IMR-90 (cell line): Measurements from ENCODE around the gene CSRNP3.

Experiments used
- FOS ChIP-seq: fragments of 150-350 bp; IDR thresholded peaks from 2 replicates; pipeline ENCODE4 v1.6.1; 2016; ENCODE audit warnings: low read depth, low read length
- MAFK ChIP-seq: IDR thresholded peaks from 2 replicates; pipeline ENCODE4 v1.6.1; 2012; ENCODE audit warnings: low read depth, low read length, improper control_type of control experiment
- MAZ ChIP-seq: IDR thresholded peaks from 2 replicates; pipeline ENCODE4 v1.6.1; 2012; ENCODE audit warnings: low read depth, mild to moderate bottlenecking, low read length, improper control_type of control experiment, moderate library complexity, borderline replicate concordance
- MXI1 ChIP-seq: IDR thresholded peaks from 2 replicates; pipeline ENCODE4 v1.6.1; 2012; ENCODE audit warnings: low read depth, mild to moderate bottlenecking, low read length, moderate library complexity, borderline replicate concordance
- POLR2A ChIP-seq: IDR thresholded peaks from 2 replicates; pipeline ENCODE4 v1.6.1; 2012; ENCODE audit warnings: mild to moderate bottlenecking, low read depth, low read length
- RAD21 ChIP-seq: IDR thresholded peaks from 2 replicates; pipeline ENCODE4 v1.6.1; 2012; ENCODE audit warnings: low read length, improper control_type of control experiment
- SMC3 ChIP-seq: fragments of 150-350 bp; IDR thresholded peaks from 2 replicates; pipeline ENCODE4 v1.6.1; 2016; ENCODE audit warnings: low read depth, mild to moderate bottlenecking, antibody characterized with exemption, low read length, moderate library complexity
- TF ChIP-seq, protein P1 (sequence below): conservative IDR thresholded peaks from 2 replicates; pipeline ENCODE4 v1.5.1; 2012; ENCODE audit warnings: mild to moderate bottlenecking, low read depth, low read length, improper control_type of control experiment

DNA sequence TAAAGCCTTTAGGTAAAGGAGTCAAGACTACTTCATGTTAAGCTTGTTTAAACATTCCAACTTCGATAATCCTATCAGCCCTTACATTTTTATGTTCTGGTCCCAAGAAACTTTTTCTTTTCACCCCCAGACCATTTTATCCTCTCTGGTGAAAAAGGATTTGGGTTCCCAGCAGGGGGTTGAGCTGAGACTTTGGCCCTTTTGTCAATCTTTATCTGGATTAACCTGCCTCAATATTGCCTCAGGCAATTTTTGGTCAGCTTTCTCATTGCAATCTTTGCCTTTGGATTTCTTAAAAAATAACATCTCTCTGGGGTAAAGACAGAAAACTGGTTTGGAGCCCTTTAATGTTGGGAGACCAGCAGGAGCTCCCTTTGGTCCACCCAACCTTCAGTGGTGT, 33.9 kb upstream of the CSRNP3 start:
- TF ChIP-seq, protein P1, sequence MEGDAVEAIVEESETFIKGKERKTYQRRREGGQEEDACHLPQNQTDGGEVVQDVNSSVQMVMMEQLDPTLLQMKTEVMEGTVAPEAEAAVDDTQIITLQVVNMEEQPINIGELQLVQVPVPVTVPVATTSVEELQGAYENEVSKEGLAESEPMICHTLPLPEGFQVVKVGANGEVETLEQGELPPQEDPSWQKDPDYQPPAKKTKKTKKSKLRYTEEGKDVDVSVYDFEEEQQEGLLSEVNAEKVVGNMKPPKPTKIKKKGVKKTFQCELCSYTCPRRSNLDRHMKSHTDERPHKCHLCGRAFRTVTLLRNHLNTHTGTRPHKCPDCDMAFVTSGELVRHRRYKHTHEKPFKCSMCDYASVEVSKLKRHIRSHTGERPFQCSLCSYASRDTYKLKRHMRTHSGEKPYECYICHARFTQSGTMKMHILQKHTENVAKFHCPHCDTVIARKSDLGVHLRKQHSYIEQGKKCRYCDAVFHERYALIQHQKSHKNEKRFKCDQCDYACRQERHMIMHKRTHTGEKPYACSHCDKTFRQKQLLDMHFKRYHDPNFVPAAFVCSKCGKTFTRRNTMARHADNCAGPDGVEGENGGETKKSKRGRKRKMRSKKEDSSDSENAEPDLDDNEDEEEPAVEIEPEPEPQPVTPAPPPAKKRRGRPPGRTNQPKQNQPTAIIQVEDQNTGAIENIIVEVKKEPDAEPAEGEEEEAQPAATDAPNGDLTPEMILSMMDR = no peak
- TF ChIP-seq POLR2A = no peak
- TF ChIP-seq MAFK = no peak
- TF ChIP-seq MAZ = no peak
- no peak for TF ChIP-seq MXI1
- TF ChIP-seq RAD21 = no peak
- TF ChIP-seq FOS = no peak
- no peak for TF ChIP-seq SMC3
